Testis (tissue), 2 donors: Measurements from ENCODE around the gene SRD5A1.

Experiments used
- POLR2A ChIP-seq: fragments of 450-650 bp; IDR thresholded peaks from one replicate; pipeline ENCODE4 v1.6.1; 2017; ENCODE audit warnings: antibody characterized with exemption, mild to moderate bottlenecking, moderate library complexity
- TF ChIP-seq, protein P1 (sequence below), 3 experiments: fragments of 450-650 bp in 2 of 3; fragments of 200-600 bp in 1 of 3; sonication (generic) in 1 of 3; IDR thresholded peaks; one replicate each; pipeline ENCODE4 v1.5.1; 2016 to 2019; ENCODE audit warnings: antibody characterized with exemption in 3 of 3, mild to moderate bottlenecking in 2 of 3, moderate library complexity in 1 of 3

DNA sequence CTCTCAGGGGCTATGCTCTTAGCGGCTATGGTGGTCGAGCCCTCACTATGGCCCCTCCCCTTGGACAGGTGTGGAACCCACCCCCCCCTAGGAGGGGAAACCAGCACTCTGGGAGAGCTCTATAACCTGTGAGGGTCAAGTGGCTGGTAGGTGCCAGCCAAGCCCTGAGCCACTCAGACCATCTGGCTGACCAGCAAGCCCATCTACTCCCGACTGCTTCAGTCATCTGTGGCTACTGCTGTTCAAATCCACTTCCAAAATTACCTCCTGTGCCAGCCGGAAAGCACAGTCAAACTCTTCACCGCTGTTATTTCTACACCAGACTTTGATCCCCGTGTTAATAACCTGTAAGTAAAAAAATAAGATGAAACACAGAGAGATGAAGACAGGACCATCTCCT lies 28.9 kb upstream of the SRD5A1 start:
- TF ChIP-seq, protein P1, sequence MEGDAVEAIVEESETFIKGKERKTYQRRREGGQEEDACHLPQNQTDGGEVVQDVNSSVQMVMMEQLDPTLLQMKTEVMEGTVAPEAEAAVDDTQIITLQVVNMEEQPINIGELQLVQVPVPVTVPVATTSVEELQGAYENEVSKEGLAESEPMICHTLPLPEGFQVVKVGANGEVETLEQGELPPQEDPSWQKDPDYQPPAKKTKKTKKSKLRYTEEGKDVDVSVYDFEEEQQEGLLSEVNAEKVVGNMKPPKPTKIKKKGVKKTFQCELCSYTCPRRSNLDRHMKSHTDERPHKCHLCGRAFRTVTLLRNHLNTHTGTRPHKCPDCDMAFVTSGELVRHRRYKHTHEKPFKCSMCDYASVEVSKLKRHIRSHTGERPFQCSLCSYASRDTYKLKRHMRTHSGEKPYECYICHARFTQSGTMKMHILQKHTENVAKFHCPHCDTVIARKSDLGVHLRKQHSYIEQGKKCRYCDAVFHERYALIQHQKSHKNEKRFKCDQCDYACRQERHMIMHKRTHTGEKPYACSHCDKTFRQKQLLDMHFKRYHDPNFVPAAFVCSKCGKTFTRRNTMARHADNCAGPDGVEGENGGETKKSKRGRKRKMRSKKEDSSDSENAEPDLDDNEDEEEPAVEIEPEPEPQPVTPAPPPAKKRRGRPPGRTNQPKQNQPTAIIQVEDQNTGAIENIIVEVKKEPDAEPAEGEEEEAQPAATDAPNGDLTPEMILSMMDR (IDR thresholded peaks at IDR 0.05): no peak
- no peak for TF ChIP-seq POLR2A
